Tongue (tissue), 2 donors: Measurements from ENCODE around the gene RNU6-9. TPM values are rescaled to one million over a fixed set of nuclear protein-coding genes. Genes with fewer than 3 reads are reported as not detected.

Experiments
- DNase-seq: peaks from one replicate; pipeline ENCODE4 v3.0.0-alpha.2; 2015
- total RNA-seq: library from RNA; depleted of rRNA; stranded (reverse); fragments of >200 nt; gene quantifications from one replicate; pipeline ENCODE4 v1.2.3, GENCODE V29; 2014

Gene RNU6-9
- total RNA-seq, 1 donor from 2014 or later = not detected

- DNase-seq = no peak
Observed at GRCh38 chr19:899336-900042, 6.2 kb downstream of the RNU6-9 start.

- no peak for DNase-seq
Observed at GRCh38 chr19:900043-900301, 6.7 kb downstream of the RNU6-9 start.

- no peak for DNase-seq
Observed at GRCh38 chr19:900302-901111, 7.2 kb downstream of the RNU6-9 start.

DNA sequence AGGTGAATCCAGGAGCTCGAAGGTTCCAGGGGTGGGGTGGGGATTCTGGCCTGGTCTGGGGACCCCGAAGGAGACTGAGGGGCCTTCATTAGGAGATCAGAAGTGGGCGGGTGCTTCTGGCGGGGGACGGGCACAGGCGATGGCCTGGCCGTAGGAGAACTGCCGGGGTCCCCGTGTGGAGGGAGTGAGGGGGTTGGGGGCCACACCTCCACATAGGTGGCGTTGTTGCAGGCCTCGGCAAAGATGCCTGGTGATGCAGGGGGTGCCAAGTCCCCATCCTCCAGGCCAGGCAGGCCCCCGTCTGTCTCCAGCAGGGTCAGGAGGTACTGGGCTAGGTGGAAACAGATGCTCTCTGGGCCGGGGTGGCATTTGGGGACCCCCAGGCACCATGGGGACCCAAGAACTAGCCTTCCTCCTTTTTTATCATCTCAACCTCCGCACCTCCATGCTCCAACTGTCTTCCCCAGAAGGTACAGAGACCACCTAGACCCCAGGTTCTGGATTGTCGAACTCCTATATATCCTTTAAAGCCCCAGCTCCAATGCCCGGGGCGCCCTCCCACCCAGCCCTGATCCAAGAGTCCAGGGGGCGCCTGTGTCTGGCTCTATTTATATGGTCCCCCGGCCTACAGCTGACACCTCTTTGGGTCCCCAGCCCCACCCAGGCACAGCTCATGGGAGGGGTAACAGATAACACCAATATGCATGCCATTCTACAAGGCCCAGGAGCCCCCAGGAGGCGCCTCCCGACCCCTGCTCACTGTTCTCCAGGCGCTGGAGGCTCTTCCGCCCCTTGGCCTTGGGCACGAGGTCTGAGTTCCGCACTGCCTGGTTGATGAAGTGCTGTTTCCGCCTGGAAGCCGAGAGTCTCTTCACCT is 8.2 kb downstream of the RNU6-9 start:
- no peak for DNase-seq

DNA sequence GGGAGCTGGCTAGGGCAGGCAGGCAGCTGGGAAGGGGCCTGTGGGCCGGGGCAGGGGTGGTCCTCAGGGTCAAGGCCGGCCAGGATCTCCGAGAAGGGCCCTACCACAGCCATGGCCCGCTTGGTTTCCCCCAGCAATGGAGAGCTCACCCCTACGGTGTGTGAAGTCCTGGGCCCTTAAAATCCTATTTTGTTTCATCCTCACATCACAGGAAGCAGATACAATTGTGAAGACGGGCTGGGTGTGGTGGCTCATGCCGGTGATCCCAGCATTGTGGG is 8.7 kb downstream of the RNU6-9 start:
- no peak for DNase-seq

GRCh38 chr19:902446-903226 is 9.4 kb downstream of the RNU6-9 start:
- no peak for DNase-seq

GRCh38 chr19:903266-903797 is 10.0 kb downstream of the RNU6-9 start:
- peak; percentile 66 for DNase-seq

- no peak for DNase-seq
Observed at GRCh38 chr19:904545-904944, 11.3 kb downstream of the RNU6-9 start.

- no peak for DNase-seq
Observed at GRCh38 chr19:906480-906879, 13.2 kb downstream of the RNU6-9 start.

- no peak for DNase-seq
Observed at GRCh38 chr19:907183-907853, 14.0 kb downstream of the RNU6-9 start.

DNA sequence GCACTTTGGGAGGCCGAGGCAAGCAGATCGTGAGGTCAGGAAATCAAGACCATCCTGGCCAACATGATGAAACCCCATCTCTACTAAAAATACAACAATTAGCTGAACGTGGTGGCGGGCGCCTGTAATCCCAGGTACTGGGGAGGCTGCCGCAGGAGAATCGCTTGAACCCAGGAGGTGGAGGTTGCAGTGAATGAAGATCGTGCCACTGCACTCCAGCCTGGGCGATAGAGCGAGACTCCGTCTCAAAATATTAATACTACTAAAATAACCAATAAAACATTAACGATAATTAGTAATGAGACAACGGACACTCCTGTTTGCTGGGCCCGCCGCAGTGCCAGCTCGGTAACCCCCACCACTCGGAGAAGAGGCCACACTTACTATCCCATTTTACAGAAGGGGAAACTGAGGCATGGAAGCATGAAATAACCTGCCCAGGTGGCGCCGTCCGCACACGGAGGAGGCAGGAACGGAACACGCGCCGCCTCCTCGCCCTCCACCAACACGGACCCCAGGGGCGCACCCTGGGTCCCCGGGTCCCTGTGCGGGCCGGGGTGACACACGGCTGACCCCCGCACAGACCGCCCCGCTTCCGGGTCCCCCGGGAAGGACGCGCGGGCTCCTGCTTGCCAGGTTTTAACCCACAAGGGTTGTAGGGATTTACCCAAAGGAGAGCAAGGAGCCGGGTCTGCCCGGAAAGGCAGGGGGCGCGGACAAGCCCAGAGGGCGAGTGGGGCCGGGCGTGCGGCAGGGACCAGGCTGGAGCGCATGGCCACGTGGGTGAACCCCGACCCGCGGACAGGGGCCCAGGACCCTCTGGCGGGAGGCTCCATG is 18.1 kb downstream of the RNU6-9 start:
- no peak for DNase-seq

GRCh38 chr19:912181-913079 is 19.1 kb downstream of the RNU6-9 start:
- no peak for DNase-seq

DNA sequence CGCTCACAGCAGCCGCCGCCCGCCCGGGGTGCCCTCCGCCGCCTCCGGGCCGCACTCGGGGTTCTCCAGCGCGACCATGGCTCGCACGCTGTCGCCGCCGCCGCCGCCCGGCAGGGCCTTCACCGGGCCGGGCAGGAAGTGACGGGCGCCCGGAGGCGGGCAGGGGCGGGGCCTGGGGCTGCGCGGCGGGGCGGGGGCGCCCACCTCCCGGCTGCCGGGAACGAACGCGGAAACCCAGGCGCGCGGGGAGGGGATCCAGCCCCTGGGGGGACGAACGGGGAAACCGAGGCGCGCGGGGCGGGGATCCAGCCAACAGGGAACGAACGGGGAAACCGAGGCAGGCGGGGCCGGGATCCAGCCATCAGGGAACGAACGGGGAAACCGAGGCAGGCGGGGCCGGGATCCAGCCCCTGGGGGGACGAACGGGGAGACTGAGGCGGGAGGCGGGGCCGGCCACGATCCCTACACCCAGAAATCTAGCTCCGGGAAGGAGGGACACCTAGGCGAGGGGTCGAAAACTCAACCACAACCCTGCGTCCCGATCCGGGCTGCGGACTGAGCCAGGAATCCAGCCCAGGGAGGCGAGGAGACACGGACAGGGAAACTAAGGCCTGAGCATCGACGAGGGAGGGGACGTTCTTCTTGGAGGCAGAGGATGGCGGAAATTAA is 19.9 kb downstream of the RNU6-9 start, which contains the start of gene R3HDM4:
Gene R3HDM4, minus strand, starts transcription at position 140 of the 669 bp plus-strand sequence. Its CDS starts 62 bp downstream, at position 78.
- peak; percentile 81 for DNase-seq

GRCh38 chr19:916645-917322 is 23.5 kb downstream of the RNU6-9 start:
- no peak for DNase-seq

DNA sequence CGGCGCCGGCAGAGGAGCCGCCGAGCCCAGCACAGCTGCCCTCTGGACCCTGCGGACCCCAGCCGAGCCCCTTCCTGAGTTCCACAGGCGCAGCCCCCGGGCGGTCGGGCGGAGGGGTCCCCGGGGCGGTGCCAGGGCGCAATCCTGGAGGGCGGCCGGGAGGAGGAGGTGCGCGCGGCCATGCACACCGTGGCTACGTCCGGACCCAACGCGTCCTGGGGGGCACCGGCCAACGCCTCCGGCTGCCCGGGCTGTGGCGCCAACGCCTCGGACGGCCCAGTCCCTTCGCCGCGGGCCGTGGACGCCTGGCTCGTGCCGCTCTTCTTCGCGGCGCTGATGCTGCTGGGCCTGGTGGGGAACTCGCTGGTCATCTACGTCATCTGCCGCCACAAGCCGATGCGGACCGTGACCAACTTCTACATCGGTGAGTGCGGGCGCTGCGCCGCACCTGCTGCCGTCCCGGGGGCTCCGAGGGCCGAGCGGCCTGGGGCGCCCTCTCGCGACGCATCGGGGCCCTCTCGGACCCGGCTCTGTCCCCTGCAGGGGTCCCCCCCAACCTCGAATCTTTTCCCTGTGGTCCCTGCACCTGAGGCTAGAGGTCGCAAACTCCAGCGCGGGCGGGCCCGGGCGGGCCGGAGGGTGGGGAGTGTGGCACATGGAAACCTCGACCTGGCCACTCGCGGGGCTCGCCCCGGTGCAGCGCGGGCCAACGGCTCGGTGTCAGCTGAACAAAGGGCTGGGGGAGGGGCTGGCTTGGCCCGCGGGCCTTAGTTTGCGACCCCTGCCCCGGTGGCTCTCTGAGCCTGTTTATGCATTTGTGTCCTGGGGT is 24.3 kb downstream of the RNU6-9 start, which contains the start of gene KISS1R:
Gene KISS1R, plus strand, starts transcription at position 11 of the 829 bp plus-strand sequence. Its CDS starts 170 bp downstream, at position 181.
- no peak for DNase-seq

DNA sequence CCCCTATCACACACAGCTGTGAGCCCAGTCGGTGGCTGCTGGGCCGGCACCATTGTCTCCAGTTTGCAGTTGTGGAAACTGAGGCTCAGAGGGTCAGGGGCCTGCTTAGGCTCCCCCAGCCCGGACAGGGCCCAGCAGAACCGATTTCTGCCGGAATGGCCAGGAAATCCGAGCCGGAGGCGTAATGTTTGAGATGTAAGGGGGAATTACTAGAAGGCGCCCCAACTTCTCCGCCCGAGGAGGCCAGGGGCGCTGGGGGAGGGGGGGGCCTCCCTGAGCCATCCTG is 24.8 kb downstream of the RNU6-9 start:
- no peak for DNase-seq

- DNase-seq = no peak
Observed at GRCh38 chr19:918481-919198, 25.4 kb downstream of the RNU6-9 start.
